ENCODE data around the gene KLK10. TPM values are rescaled to one million over a fixed set of nuclear protein-coding genes. Genes with fewer than 3 reads are reported as not detected.
"Not testable (repeated sequence)": the region's sequence is repeated elsewhere in the genome, so short reads cannot be mapped to it uniquely, and the experiment has no call there.

Gene KLK10
- total and polyA plus RNA-seq, 8 donors: 0.35 to 3.4 (median 0.91) TPM

DNA sequence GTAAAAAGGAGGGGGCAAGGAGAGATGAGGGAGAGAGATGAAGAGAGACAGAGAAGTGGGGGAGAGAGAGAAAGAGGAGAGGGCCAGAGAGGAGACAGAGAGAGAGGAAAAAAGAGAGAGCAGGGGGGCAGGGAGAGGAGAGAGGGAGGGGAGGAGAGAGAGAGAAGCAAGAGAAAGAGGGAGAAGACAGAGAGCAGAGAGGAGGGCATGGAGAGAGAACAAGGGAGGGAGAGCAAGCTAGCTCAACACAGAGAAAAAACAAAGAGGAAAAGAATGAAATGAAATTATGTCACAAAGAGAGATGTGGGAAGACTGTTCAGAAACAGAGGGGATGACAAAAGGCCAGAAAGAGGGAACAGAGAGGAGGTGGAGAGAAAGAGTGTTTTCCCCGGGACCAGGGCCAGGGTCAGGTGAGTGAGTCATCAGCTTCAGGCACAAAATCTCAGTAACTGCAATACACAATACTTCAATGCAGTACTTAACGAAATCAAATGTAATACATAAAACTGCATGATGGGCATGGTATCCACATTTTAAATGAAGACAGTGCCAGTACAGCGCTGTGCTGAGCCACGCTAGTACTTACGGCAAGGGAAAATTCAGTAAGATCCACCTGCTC lies 40.6 kb downstream of the KLK10 start:
- TF ChIP-seq, protein P1, sequence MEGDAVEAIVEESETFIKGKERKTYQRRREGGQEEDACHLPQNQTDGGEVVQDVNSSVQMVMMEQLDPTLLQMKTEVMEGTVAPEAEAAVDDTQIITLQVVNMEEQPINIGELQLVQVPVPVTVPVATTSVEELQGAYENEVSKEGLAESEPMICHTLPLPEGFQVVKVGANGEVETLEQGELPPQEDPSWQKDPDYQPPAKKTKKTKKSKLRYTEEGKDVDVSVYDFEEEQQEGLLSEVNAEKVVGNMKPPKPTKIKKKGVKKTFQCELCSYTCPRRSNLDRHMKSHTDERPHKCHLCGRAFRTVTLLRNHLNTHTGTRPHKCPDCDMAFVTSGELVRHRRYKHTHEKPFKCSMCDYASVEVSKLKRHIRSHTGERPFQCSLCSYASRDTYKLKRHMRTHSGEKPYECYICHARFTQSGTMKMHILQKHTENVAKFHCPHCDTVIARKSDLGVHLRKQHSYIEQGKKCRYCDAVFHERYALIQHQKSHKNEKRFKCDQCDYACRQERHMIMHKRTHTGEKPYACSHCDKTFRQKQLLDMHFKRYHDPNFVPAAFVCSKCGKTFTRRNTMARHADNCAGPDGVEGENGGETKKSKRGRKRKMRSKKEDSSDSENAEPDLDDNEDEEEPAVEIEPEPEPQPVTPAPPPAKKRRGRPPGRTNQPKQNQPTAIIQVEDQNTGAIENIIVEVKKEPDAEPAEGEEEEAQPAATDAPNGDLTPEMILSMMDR (IDR thresholded peaks at IDR 0.05): no peak
- Histone ChIP-seq H3K9me3 (no peaks in the 10 kb centered on the region), H3K27ac (no peak overlapping the region), H3K4me3 (no peak overlapping the region), H3K27me3 (peaks cover 0 to 49% of the 10 kb centered on the region in 2 donors), H3K4me1 (no peaks in the 10 kb centered on the region), H3K36me3 (no peaks in the 10 kb centered on the region)
- DNase-seq (no peak), ATAC-seq (no peak)
- intact Hi-C loops (cut with DNase I): no loop called here

DNA sequence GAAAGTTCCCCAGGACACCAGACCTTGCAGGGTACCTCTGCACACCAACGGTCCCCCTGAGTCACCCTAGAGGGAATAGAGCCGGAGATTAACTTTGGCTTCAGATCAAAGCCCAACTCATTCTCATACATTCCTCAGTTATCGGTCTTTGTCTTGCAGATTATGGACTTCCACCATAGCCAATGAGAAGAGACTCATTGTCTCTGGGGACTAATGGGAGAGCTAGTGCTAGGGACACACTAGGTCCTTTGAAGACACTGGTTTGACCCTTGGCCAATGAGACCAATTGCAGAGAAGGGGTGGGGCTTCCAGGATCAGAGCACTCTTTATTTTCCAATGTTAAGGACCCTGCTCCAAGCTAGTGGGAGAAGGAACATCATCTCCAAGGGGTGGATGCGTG lies 41.9 kb downstream of the KLK10 start:
- no peaks in the 10 kb centered on the region for H3K4me1 ChIP-seq
- no peak for ATAC-seq

DNA sequence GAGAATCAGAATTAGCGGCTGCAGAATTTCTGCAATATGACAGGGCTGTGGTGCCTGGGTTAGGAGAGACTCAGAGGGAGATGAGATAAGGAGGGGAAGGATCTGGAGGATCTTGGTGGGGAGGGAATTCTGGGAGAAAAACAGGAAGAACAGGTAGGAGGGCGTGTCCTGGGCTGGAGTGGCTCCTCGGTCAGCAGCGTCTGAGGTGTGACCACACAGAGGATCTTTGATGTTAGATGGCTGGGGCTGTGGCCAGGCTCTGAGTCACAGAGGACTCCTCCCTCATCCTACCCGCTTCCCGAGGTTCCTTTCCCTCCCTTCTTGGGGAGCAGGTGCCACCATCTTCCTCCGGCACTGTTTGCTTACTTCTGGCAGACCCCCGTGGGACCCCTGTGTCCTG lies 43.7 kb downstream of the KLK10 start:
- Histone ChIP-seq H3K36me3 (no peaks in the 10 kb centered on the region), H3K4me3 (no peak overlapping the region), H3K27me3 (peaks cover 0 to 68% of the 10 kb centered on the region in 2 donors), H3K9me3 (no peaks in the 10 kb centered on the region), H3K4me1 (no peaks in the 10 kb centered on the region), H3K27ac (no peak overlapping the region)
- intact Hi-C loops (cut with DNase I): no loop called here
- DNase-seq: peak in 2 of 4 donors; percentile 36 to 63
- TF ChIP-seq, protein P1 (IDR thresholded peaks at IDR 0.05): no peak
- ATAC-seq: peak; percentile 76

More for the DNA sequence above, 41.9 kb downstream of the KLK10 start:
- Histone ChIP-seq H3K36me3 (no peaks in the 10 kb centered on the region), H3K9me3 (no peaks in the 10 kb centered on the region), H3K4me3 (no peak overlapping the region), H3K27ac (no peak overlapping the region), H3K27me3 (peaks cover 0 to 52% of the 10 kb centered on the region in 2 donors)
- no peak for DNase-seq
- TF ChIP-seq, protein P1 (IDR thresholded peaks at IDR 0.05): no peak
- intact Hi-C loops (cut with DNase I): no loop called here

DNA sequence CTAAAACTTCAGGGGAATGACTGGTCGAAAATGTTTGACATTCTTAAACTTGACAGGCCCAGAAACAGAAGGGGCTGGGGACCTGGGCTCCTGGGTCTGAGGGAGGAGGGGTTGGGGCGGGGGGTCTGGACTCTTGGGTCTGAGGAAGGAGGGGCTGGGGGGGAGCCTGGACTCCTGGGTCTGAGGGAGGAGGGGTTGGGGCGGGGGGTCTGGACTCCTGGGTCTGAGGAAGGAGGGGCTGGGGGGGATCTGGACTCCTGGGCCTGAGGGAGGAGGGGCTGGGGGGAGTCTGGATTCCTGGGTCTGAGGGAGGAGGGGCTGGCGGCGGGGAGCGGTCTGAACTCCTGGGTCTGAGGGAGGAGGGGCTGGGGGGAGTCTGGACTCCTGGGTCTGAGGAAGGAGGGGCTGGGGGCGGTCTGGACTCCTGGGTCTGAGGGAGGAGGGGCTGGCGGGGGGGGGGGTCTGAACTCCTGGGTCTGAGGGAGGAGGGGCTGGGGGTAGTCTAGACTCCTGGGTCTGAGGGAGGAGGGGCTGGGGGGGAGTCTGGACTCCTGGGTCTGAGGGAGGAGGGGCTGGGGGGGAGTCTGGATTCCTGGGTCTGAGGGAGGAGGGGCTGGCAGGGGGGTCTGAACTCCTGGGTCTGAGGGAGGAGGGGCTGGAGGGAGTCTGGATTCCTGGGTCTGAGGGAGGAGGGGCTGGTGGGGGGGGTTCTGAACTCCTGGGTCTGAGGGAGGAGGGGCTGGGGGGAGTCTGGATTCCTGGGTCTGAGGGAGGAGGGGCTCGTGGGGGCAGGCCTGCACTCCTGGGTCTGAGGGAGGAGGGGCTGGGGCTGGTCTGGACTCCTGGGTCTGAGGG lies 44.6 kb downstream of the KLK10 start:
- Histone ChIP-seq H3K4me3 (no peak overlapping the region), H3K36me3 (no peaks in the 10 kb centered on the region), H3K27ac (no peak overlapping the region), H3K9me3 (no peaks in the 10 kb centered on the region), H3K27me3 (peaks cover 0 to 71% of the 10 kb centered on the region in 2 donors), H3K4me1 (no peaks in the 10 kb centered on the region)
- TF ChIP-seq, protein P1 (IDR thresholded peaks at IDR 0.05): no peak
- DNase-seq: peak in 1 of 4 donors; percentile 32
- intact Hi-C loops (cut with DNase I): no loop called here
- ATAC-seq: no peak

DNA sequence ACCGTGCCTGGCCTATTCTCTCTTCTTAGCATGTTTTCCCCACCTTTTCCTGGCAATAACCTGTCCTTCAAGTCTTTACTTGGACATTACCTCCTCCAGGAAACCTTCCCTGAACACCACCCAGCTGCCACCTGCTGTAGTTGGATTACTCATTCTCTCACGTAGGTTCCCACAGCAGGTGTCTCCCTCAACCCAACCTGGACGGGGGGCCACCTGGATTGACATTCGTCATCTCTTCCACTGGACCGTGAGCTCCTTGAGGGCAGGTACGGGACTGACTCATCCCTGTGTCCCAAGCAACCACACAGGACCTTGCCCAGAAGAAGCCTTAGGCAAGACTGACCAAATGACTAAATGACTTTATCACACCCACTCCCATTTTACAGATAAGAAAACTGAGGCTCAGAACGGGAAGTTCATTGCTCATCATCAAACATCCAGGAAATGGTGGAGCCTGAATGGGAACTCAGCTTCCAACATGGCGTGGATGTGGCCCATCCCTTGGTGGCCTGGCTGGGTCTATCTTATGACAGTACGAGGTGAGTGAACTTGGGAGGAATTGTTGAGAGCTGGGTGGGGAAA lies 46.6 kb downstream of the KLK10 start:
- H3K27me3 ChIP-seq: peaks cover 0 to 72% of the 10 kb centered on the region in 2 donors
- no peaks in the 10 kb centered on the region for H3K9me3 ChIP-seq
- H3K4me3 ChIP-seq: no peak overlapping the region
- ATAC-seq (no peak), DNase-seq (no peak)
- intact Hi-C loops (cut with DNase I): no loop called here
- H3K27ac ChIP-seq: no peak overlapping the region
- TF ChIP-seq, protein P1 (IDR thresholded peaks at IDR 0.05): no peak
- no peaks in the 10 kb centered on the region for H3K36me3 ChIP-seq
- H3K4me1 ChIP-seq: no peaks in the 10 kb centered on the region

DNA sequence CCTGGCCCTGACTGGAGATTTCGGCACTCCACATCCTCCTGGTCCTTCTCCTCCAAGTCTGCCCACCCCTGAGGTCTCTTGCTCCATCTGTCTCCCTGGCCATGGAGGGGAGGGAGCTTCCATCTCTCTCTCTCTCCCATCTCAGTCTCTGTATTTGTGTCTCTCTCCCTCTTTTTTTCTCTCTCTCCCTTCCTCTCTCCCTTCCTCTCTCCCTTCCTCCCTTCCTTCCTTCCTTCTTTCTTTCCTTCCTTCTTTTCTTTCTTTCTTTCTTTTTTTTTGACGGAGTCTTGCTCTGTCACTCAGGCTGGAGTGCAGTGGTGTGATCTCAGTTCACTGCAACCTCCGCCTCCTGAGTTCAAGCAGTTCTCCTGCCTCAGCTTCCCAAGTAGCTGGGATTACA lies 49.7 kb downstream of the KLK10 start:
- H3K27ac ChIP-seq; H3K36me3 ChIP-seq; ATAC-seq; H3K9me3 ChIP-seq; DNase-seq; H3K4me1 ChIP-seq; H3K4me3 ChIP-seq; intact Hi-C loops (cut with DNase I): not testable (repeated sequence)
- H3K27me3 ChIP-seq: peaks cover 0 to 78% of the 10 kb centered on the region in 2 donors
